ENCODE measurements around the gene UBE3C. TPM values are rescaled to one million over a fixed set of nuclear protein-coding genes. Genes with fewer than 3 reads are reported as not detected.

Gene UBE3C
- total and polyA plus RNA-seq, 2 of the 13 experiments (the other 11 are each of a cell fraction or from before 2014, with no cell fraction given), result 27.0 to 48.2 TPM

- TF ChIP-seq NKX3-1 (CRISPR knock-in tag; IDR thresholded peaks at IDR 0.05) (no peak), BRD4 (CRISPR knock-in tag; IDR thresholded peaks at IDR 0.05) (no peak), ZEB1 (IDR thresholded peaks at IDR 0.05; ENCODE audit: insufficient replicate concordance, low read depth) (no peak), ATF2 (CRISPR knock-in tag; IDR thresholded peaks at IDR 0.05) (no peak), ZZZ3 (CRISPR knock-in tag; IDR thresholded peaks at IDR 0.05; ENCODE audit: borderline replicate concordance) (0 out of 2 replicates have a peak, but pooled peaks have one; percentile 38), ZNF30 (CRISPR knock-in tag; IDR thresholded peaks at IDR 0.05) (no peak), SALL1 (CRISPR knock-in tag; IDR thresholded peaks at IDR 0.05) (peak; percentile 39; the same call in 1 of the 2 replicates), ZNF580 (CRISPR knock-in tag; IDR thresholded peaks at IDR 0.05; ENCODE audit: borderline replicate concordance, low read depth) (0 out of 2 replicates have a peak, but pooled peaks have one; percentile 39), MBD4 (IDR thresholded peaks at IDR 0.05; ENCODE audit: borderline replicate concordance, low read length) (no peak), FOXM1 (CRISPR knock-in tag; IDR thresholded peaks at IDR 0.05) (no peak), DPF2 (CRISPR knock-in tag; IDR thresholded peaks at IDR 0.05; ENCODE audit: borderline replicate concordance, low read depth) (no peak), NR1H2 (CRISPR knock-in tag; IDR thresholded peaks at IDR 0.05; ENCODE audit: borderline replicate concordance, low read depth) (no peak), SIX4 (CRISPR knock-in tag; IDR thresholded peaks at IDR 0.05) (no peak), CCDC6 (CRISPR knock-in tag; IDR thresholded peaks at IDR 0.05) (0 out of 2 replicates have a peak, but pooled peaks have one; percentile 43), MED13 (CRISPR knock-in tag; IDR thresholded peaks at IDR 0.05) (no peak), HIVEP1 (CRISPR knock-in tag; IDR thresholded peaks at IDR 0.05) (0 out of 2 replicates have a peak, but pooled peaks have one; percentile 56), ZNF136 (CRISPR knock-in tag; IDR thresholded peaks at IDR 0.05; ENCODE audit: low read depth) (no peak), ZNF619 (CRISPR knock-in tag; IDR thresholded peaks at IDR 0.05) (no peak), ZNF724P (CRISPR knock-in tag; IDR thresholded peaks at IDR 0.05; ENCODE audit: borderline replicate concordance) (0 out of 2 replicates have a peak, but pooled peaks have one; percentile 32), RFX1 (IDR thresholded peaks at IDR 0.05) (no peak)
- TF ChIP-seq, protein P1, sequence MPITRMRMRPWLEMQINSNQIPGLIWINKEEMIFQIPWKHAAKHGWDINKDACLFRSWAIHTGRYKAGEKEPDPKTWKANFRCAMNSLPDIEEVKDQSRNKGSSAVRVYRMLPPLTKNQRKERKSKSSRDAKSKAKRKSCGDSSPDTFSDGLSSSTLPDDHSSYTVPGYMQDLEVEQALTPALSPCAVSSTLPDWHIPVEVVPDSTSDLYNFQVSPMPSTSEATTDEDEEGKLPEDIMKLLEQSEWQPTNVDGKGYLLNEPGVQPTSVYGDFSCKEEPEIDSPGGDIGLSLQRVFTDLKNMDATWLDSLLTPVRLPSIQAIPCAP (CRISPR knock-in tag; IDR thresholded peaks at IDR 0.05; ENCODE audit: low read depth), result no peak
- TF ChIP-seq, protein P2, sequence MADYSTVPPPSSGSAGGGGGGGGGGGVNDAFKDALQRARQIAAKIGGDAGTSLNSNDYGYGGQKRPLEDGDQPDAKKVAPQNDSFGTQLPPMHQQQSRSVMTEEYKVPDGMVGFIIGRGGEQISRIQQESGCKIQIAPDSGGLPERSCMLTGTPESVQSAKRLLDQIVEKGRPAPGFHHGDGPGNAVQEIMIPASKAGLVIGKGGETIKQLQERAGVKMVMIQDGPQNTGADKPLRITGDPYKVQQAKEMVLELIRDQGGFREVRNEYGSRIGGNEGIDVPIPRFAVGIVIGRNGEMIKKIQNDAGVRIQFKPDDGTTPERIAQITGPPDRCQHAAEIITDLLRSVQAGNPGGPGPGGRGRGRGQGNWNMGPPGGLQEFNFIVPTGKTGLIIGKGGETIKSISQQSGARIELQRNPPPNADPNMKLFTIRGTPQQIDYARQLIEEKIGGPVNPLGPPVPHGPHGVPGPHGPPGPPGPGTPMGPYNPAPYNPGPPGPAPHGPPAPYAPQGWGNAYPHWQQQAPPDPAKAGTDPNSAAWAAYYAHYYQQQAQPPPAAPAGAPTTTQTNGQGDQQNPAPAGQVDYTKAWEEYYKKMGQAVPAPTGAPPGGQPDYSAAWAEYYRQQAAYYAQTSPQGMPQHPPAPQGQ (CRISPR knock-in tag; IDR thresholded peaks at IDR 0.05; ENCODE audit: borderline replicate concordance), result no peak
- TF ChIP-seq, protein P3, sequence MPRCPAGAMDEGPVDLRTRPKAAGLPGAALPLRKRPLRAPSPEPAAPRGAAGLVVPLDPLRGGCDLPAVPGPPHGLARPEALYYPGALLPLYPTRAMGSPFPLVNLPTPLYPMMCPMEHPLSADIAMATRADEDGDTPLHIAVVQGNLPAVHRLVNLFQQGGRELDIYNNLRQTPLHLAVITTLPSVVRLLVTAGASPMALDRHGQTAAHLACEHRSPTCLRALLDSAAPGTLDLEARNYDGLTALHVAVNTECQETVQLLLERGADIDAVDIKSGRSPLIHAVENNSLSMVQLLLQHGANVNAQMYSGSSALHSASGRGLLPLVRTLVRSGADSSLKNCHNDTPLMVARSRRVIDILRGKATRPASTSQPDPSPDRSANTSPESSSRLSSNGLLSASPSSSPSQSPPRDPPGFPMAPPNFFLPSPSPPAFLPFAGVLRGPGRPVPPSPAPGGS (CRISPR knock-in tag; IDR thresholded peaks at IDR 0.05), result no peak
- TF ChIP-seq, protein P4, sequence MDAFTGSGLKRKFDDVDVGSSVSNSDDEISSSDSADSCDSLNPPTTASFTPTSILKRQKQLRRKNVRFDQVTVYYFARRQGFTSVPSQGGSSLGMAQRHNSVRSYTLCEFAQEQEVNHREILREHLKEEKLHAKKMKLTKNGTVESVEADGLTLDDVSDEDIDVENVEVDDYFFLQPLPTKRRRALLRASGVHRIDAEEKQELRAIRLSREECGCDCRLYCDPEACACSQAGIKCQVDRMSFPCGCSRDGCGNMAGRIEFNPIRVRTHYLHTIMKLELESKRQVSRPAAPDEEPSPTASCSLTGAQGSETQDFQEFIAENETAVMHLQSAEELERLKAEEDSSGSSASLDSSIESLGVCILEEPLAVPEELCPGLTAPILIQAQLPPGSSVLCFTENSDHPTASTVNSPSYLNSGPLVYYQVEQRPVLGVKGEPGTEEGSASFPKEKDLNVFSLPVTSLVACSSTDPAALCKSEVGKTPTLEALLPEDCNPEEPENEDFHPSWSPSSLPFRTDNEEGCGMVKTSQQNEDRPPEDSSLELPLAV (CRISPR knock-in tag; conservative IDR thresholded peaks at IDR 0.05; ENCODE audit: low read depth), result no peak
These were observed 154.2 kb downstream of the UBE3C start (continued) for GRCh38 chr7:157292770-157293412.

Measured in HepG2 (cell line).